ENCODE measurements around the gene SNX13. TPM values are rescaled to one million over a fixed set of nuclear protein-coding genes. Genes with fewer than 3 reads are reported as not detected.

The SNX13 gene
- total RNA-seq, 1 donor from 2014 or later: 37.6 TPM

DNA sequence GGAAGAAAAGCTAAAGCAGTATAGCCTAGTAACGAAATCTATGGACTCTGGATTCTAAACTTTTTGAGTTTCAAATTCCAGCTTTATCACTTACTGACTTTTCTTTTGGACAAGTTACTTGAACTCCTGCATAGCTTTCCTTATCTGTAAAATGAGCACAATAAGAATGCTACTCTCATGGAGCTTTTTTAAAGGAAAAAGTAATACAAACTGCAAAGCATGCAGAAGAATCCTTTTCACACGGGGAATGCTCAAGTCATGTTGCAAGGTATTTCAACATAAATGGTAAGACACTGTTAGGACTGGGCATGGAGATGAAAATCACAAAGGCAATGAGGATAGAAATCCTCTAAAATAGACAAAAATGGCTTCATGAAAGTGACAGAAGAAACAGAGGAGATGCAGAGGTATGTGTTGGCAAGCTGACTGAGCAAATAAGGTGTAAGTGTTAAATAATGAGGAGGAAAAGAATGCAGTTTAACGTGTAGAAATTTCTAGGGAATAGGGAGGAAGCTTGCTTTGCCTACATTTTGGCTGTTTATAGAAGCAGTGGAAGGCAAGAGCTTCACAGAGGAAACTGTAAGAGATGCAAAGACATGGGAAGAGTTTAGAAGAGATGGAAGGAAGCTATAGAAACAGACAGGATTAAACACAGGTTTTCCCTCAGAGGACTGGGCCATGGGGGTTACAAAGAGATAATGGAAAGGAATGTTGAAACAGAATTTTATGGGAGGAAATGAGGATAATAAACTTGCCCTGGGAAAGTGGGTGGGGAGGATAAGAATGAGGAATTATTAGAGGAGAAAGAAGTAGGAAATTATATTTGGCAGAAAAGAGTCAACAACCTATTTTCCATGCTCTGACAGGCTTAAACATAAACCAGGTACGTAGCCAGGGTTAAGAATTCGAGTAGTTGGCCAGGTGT, 28.8 kb upstream of the SNX13 start:
- H3K9ac ChIP-seq (ENCODE audit: low read depth in 1 of 3, low read length in 3 of 3): no peak overlapping the region
- no peaks in the 10 kb centered on the region for H3K9me3 ChIP-seq (ENCODE audit: control insufficient read depth in 3 of 3, low read length in 3 of 3)
- no peaks in the 10 kb centered on the region for H3K4me1 ChIP-seq (ENCODE audit: control insufficient read depth in 3 of 3, insufficient read depth in 3 of 3, low read length in 3 of 3)
- no peaks in the 10 kb centered on the region for H3K27me3 ChIP-seq (ENCODE audit: control insufficient read depth in 3 of 3, insufficient read depth in 3 of 3, low read length in 3 of 3)
- H3K27ac ChIP-seq (ENCODE audit: low read depth, low read length): no peak overlapping the region
- H3K36me3 ChIP-seq (ENCODE audit: control insufficient read depth in 3 of 3, insufficient read depth in 3 of 3, low read length in 3 of 3): no peaks in the 10 kb centered on the region
- no peak overlapping the region for H3K4me3 ChIP-seq (ENCODE audit: low read length in 3 of 3)

DNA sequence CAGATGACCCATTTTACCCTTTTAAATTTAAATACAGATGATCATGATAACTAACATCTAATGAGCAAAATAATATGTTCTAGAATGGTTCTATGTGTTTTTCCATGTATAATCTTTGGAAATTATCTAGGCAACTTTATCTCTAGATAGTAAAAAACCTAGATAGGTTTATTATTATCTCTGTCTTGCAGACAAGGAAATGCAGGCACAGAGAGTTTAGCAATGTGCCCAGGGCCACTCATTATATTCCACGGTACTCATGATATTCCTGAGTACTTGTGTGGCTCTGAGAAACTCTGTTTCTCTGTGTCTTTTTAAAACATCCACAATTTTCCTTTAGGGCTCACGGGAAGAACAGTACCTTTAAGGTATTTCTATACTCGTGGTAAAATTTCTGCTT, 26.4 kb upstream of the SNX13 start:
- Histone ChIP-seq H3K9me3 (ENCODE audit: control insufficient read depth in 3 of 3, low read length in 3 of 3) (no peaks in the 10 kb centered on the region), H3K36me3 (ENCODE audit: control insufficient read depth in 3 of 3, insufficient read depth in 3 of 3, low read length in 3 of 3) (no peaks in the 10 kb centered on the region), H3K4me3 (ENCODE audit: low read length in 3 of 3) (no peak overlapping the region), H3K9ac (ENCODE audit: low read depth in 1 of 3, low read length in 3 of 3) (no peak overlapping the region), H3K4me1 (ENCODE audit: control insufficient read depth in 3 of 3, insufficient read depth in 3 of 3, low read length in 3 of 3) (no peaks in the 10 kb centered on the region), H3K27me3 (ENCODE audit: control insufficient read depth in 3 of 3, insufficient read depth in 3 of 3, low read length in 3 of 3) (no peaks in the 10 kb centered on the region), H3K27ac (ENCODE audit: low read depth, low read length) (no peak overlapping the region)

GRCh38 chr7:17965603-17966002, 25.3 kb upstream of the SNX13 start:
- H3K4me1 ChIP-seq (ENCODE audit: control insufficient read depth in 3 of 3, insufficient read depth in 3 of 3, low read length in 3 of 3): no peaks in the 10 kb centered on the region
- H3K27ac ChIP-seq (ENCODE audit: low read depth, low read length): no peak overlapping the region
- no peaks in the 10 kb centered on the region for H3K9me3 ChIP-seq (ENCODE audit: control insufficient read depth in 3 of 3, low read length in 3 of 3)
- H3K4me3 ChIP-seq (ENCODE audit: low read length in 3 of 3): no peak overlapping the region
- H3K27me3 ChIP-seq (ENCODE audit: control insufficient read depth in 3 of 3, insufficient read depth in 3 of 3, low read length in 3 of 3): no peaks in the 10 kb centered on the region
- no peak overlapping the region for H3K9ac ChIP-seq (ENCODE audit: low read depth in 1 of 3, low read length in 3 of 3)
- no peaks in the 10 kb centered on the region for H3K36me3 ChIP-seq (ENCODE audit: control insufficient read depth in 3 of 3, insufficient read depth in 3 of 3, low read length in 3 of 3)

DNA sequence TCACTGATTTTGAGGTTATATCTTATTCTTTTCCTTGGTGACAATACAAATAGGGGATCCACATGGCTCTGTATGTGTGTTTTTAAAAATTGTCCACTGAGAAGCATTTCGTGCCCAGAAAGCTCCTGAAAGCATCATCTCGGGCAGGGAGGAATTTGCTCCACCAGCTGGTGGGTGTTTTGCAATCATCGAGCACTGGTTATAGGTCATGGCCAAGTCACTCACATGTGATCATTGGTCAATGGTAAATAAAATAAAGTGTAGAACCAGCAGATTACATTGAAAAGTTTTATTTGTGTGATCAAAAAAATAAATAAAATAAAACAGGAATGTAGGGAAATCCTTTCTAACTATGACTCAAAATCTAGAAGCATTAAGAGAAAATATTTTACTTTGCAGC, 23.0 kb upstream of the SNX13 start:
- no peaks in the 10 kb centered on the region for H3K9me3 ChIP-seq (ENCODE audit: control insufficient read depth in 3 of 3, low read length in 3 of 3)
- no peaks in the 10 kb centered on the region for H3K36me3 ChIP-seq (ENCODE audit: control insufficient read depth in 3 of 3, insufficient read depth in 3 of 3, low read length in 3 of 3)
- H3K4me3 ChIP-seq (ENCODE audit: low read length in 3 of 3): no peak overlapping the region
- H3K4me1 ChIP-seq (ENCODE audit: control insufficient read depth in 3 of 3, insufficient read depth in 3 of 3, low read length in 3 of 3): no peaks in the 10 kb centered on the region
- no peaks in the 10 kb centered on the region for H3K27me3 ChIP-seq (ENCODE audit: control insufficient read depth in 3 of 3, insufficient read depth in 3 of 3, low read length in 3 of 3)
- no peak overlapping the region for H3K27ac ChIP-seq (ENCODE audit: low read depth, low read length)
- H3K9ac ChIP-seq (ENCODE audit: low read depth in 1 of 3, low read length in 3 of 3): no peak overlapping the region

- no peak overlapping the region for H3K9ac ChIP-seq (ENCODE audit: low read depth in 1 of 3, low read length in 3 of 3)
- no peaks in the 10 kb centered on the region for H3K4me1 ChIP-seq (ENCODE audit: control insufficient read depth in 3 of 3, insufficient read depth in 3 of 3, low read length in 3 of 3)
- H3K4me3 ChIP-seq (ENCODE audit: low read length in 3 of 3): no peak overlapping the region
- H3K27ac ChIP-seq (ENCODE audit: low read depth, low read length): no peak overlapping the region
- H3K36me3 ChIP-seq (ENCODE audit: control insufficient read depth in 3 of 3, insufficient read depth in 3 of 3, low read length in 3 of 3): no peaks in the 10 kb centered on the region
- no peaks in the 10 kb centered on the region for H3K9me3 ChIP-seq (ENCODE audit: control insufficient read depth in 3 of 3, low read length in 3 of 3)
- no peaks in the 10 kb centered on the region for H3K27me3 ChIP-seq (ENCODE audit: control insufficient read depth in 3 of 3, insufficient read depth in 3 of 3, low read length in 3 of 3)
Measured at GRCh38 chr7:17962652-17963051, 22.4 kb upstream of the SNX13 start.

GRCh38 chr7:17957871-17958270, 17.6 kb upstream of the SNX13 start:
- H3K27ac ChIP-seq (ENCODE audit: low read depth, low read length): no peak overlapping the region
- no peaks in the 10 kb centered on the region for H3K36me3 ChIP-seq (ENCODE audit: control insufficient read depth in 3 of 3, insufficient read depth in 3 of 3, low read length in 3 of 3)

GRCh38 chr7:17952387-17952786, 12.1 kb upstream of the SNX13 start:
- no peak overlapping the region for H3K4me3 ChIP-seq (ENCODE audit: low read length in 3 of 3)
- H3K36me3 ChIP-seq (ENCODE audit: control insufficient read depth in 3 of 3, insufficient read depth in 3 of 3, low read length in 3 of 3): no peaks in the 10 kb centered on the region
- no peak overlapping the region for H3K9ac ChIP-seq (ENCODE audit: low read depth in 1 of 3, low read length in 3 of 3)
- no peaks in the 10 kb centered on the region for H3K27me3 ChIP-seq (ENCODE audit: control insufficient read depth in 3 of 3, insufficient read depth in 3 of 3, low read length in 3 of 3)
- no peaks in the 10 kb centered on the region for H3K9me3 ChIP-seq (ENCODE audit: control insufficient read depth in 3 of 3, low read length in 3 of 3)
- H3K27ac ChIP-seq (ENCODE audit: low read depth, low read length): no peak overlapping the region
- H3K4me1 ChIP-seq (ENCODE audit: control insufficient read depth in 3 of 3, insufficient read depth in 3 of 3, low read length in 3 of 3): no peaks in the 10 kb centered on the region

More at GRCh38 chr7:17957871-17958270, 17.6 kb upstream of the SNX13 start:
- H3K4me3 ChIP-seq (ENCODE audit: low read length in 3 of 3): no peak overlapping the region
- no peaks in the 10 kb centered on the region for H3K4me1 ChIP-seq (ENCODE audit: control insufficient read depth in 3 of 3, insufficient read depth in 3 of 3, low read length in 3 of 3)
- no peaks in the 10 kb centered on the region for H3K27me3 ChIP-seq (ENCODE audit: control insufficient read depth in 3 of 3, insufficient read depth in 3 of 3, low read length in 3 of 3)
- no peaks in the 10 kb centered on the region for H3K9me3 ChIP-seq (ENCODE audit: control insufficient read depth in 3 of 3, low read length in 3 of 3)
- H3K9ac ChIP-seq (ENCODE audit: low read depth in 1 of 3, low read length in 3 of 3): no peak overlapping the region

DNA sequence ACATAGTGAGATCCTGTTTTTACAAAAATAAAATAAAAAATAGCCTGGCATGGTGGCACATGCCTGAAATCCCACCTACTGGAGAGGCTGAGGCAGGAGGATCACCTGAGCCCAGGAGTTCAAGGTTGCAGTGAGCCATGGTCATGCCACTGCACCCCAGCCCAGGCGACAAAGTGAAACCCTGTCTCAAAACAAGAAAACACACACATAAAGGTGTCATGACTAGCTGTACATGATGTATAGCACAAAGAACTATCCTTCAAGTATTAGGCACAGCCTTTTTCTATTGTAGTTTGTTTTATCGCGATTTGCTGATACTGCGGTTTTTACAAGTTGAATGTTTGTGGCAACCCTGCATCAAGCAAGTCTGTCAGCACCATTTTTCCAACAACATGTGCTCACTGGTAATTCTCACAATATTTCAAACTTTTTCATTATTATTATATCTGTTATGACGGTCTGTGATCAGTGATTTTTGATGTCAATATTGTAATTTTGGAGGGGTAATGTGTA, 11.5 kb upstream of the SNX13 start:
- Histone ChIP-seq H3K4me3 (ENCODE audit: low read length in 3 of 3) (no peak overlapping the region), H3K27me3 (ENCODE audit: control insufficient read depth in 3 of 3, insufficient read depth in 3 of 3, low read length in 3 of 3) (no peaks in the 10 kb centered on the region), H3K9ac (ENCODE audit: low read depth in 1 of 3, low read length in 3 of 3) (no peak overlapping the region), H3K36me3 (ENCODE audit: control insufficient read depth in 3 of 3, insufficient read depth in 3 of 3, low read length in 3 of 3) (no peaks in the 10 kb centered on the region), H3K4me1 (ENCODE audit: control insufficient read depth in 3 of 3, insufficient read depth in 3 of 3, low read length in 3 of 3) (no peaks in the 10 kb centered on the region), H3K9me3 (ENCODE audit: control insufficient read depth in 3 of 3, low read length in 3 of 3) (no peaks in the 10 kb centered on the region), H3K27ac (ENCODE audit: low read depth, low read length) (no peak overlapping the region)

DNA sequence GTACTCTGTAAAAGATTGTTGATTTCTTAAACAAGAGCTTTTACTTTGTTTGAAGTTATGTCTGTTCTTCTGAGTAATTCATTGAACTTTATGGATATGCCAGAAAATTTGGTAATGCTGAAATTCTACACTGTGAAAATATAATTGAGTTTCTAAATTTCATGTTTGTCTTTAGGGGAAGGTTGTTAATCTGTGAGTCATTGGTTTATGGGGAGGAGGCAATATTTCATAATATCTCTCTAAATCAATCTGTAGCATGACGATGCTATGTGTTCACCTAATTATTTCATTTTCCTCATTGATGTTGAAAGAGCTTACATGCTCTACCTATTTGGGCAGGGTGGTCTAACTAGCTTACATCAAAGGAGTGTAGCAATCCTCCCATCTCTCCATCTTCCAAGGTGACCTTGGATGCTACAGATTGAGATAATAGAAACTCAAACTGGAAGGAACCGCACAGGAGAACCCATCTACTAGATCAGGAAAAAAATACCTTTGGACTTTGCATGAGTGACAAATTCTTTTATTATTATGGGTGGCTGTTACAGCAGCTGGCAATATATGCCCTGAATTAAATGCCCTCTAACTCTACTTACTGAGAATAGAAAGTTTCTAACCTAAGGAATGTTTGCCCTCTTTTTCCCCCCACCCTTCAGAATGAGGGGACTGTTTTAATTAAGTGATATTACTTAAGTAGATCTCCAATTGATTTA, 8.4 kb upstream of the SNX13 start:
- Histone ChIP-seq H3K4me3 (ENCODE audit: low read length in 3 of 3) (no peak overlapping the region), H3K4me1 (ENCODE audit: control insufficient read depth in 3 of 3, insufficient read depth in 3 of 3, low read length in 3 of 3) (no peaks in the 10 kb centered on the region), H3K27ac (ENCODE audit: low read depth, low read length) (no peak overlapping the region), H3K9ac (ENCODE audit: low read depth in 1 of 3, low read length in 3 of 3) (no peak overlapping the region), H3K9me3 (ENCODE audit: control insufficient read depth in 3 of 3, low read length in 3 of 3) (no peaks in the 10 kb centered on the region), H3K36me3 (ENCODE audit: control insufficient read depth in 3 of 3, insufficient read depth in 3 of 3, low read length in 3 of 3) (no peaks in the 10 kb centered on the region), H3K27me3 (ENCODE audit: control insufficient read depth in 3 of 3, insufficient read depth in 3 of 3, low read length in 3 of 3) (no peaks in the 10 kb centered on the region)

DNA sequence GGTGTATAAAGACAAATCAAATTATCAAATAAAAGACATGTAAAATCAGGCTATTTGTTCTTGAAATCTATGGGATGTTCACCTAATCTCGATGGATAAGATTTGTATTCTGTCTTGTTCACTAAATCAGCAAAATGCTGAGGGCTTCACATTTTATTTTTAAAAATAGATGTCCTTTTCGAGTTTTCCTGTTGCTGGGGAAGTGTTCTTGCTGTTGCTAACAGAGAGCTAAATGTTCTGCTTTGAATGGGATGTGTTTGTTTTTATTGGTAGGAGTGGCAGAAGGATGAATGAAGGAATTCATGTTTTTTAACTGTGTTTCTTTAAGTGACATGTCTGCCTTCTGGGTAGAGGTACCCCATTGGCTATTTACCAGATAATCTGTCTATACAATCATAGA, 7.3 kb upstream of the SNX13 start:
- Histone ChIP-seq H3K9me3 (ENCODE audit: control insufficient read depth in 3 of 3, low read length in 3 of 3) (no peaks in the 10 kb centered on the region), H3K9ac (ENCODE audit: low read depth in 1 of 3, low read length in 3 of 3) (no peak overlapping the region), H3K4me1 (ENCODE audit: control insufficient read depth in 3 of 3, insufficient read depth in 3 of 3, low read length in 3 of 3) (no peaks in the 10 kb centered on the region), H3K27me3 (ENCODE audit: control insufficient read depth in 3 of 3, insufficient read depth in 3 of 3, low read length in 3 of 3) (no peaks in the 10 kb centered on the region), H3K36me3 (ENCODE audit: control insufficient read depth in 3 of 3, insufficient read depth in 3 of 3, low read length in 3 of 3) (no peaks in the 10 kb centered on the region), H3K27ac (ENCODE audit: low read depth, low read length) (no peak overlapping the region), H3K4me3 (ENCODE audit: low read length in 3 of 3) (no peak overlapping the region)

All from skeletal muscle tissue (tissue), 4 donors.